ENCODE data around the gene FBXL19. TPM values are rescaled to one million over a fixed set of nuclear protein-coding genes. Genes with fewer than 3 reads are reported as not detected.
A peak's percentile ranks its signal among the peaks of the same experiment; 100 is the strongest.

The FBXL19 gene
- total and polyA plus RNA-seq, 2 of the 13 experiments (the other 11 are each of a cell fraction or from before 2014, with no cell fraction given) = 6.0 to 13.7 TPM

DNA sequence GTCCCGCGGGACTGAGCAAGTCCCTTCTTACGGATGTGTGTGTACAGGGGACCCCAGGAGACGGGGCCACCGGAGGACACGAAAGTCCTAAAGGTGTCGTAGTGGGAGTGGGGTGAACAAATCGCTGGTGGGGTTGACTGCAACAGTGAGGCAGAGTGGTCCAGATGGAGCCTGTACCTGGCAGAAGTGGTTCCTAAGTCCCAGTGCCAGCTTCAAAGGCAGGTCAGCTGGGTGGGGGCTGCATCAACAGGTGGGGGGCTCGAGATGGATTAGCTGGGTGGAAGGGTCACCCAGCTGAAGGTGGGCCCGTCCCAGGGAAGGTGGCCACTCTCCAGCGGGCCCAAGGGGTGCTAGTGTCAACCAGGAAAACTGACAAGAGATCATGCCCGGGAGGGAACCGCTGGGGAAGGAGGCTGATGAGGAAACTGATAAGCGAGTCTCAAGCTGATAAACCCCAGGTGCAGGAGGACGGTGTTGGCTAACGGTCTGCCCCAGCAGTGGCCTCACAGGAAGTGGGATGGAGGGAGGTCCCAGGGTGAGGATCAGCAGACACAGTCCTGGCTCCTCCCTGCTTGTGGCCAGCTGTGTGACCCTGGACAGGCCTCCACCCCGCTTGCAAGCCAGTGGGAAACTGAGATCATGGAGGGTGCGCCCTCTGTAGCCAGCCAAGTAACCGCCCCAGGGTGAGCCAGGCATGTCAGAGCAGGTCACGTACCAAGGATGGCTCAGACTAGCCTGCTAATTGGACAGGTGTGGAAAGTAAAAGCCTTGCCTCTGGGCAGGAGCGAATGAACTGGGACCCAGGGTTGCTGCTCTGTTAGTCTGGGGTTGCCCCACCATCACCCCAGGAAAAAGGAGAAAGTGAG lies 26.5 kb downstream of the FBXL19 start (continued):
- TF ChIP-seq, protein P1, sequence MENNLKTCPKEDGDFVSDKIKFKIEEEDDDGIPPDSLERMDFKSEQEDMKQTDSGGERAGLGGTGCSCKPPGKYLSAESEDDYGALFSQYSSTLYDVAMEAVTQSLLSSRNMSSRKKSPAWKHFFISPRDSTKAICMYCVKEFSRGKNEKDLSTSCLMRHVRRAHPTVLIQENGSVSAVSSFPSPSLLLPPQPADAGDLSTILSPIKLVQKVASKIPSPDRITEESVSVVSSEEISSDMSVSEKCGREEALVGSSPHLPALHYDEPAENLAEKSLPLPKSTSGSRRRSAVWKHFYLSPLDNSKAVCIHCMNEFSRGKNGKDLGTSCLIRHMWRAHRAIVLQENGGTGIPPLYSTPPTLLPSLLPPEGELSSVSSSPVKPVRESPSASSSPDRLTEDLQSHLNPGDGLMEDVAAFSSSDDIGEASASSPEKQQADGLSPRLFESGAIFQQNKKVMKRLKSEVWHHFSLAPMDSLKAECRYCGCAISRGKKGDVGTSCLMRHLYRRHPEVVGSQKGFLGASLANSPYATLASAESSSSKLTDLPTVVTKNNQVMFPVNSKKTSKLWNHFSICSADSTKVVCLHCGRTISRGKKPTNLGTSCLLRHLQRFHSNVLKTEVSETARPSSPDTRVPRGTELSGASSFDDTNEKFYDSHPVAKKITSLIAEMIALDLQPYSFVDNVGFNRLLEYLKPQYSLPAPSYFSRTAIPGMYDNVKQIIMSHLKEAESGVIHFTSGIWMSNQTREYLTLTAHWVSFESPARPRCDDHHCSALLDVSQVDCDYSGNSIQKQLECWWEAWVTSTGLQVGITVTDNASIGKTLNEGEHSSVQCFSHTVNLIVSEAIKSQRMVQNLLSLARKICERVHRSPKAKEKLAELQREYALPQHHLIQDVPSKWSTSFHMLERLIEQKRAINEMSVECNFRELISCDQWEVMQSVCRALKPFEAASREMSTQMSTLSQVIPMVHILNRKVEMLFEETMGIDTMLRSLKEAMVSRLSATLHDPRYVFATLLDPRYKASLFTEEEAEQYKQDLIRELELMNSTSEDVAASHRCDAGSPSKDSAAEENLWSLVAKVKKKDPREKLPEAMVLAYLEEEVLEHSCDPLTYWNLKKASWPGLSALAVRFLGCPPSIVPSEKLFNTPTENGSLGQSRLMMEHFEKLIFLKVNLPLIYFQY (CRISPR knock-in tag; IDR thresholded peaks at IDR 0.05; ENCODE audit: borderline replicate concordance) = peak; percentile 72
- TF ChIP-seq, protein P2, sequence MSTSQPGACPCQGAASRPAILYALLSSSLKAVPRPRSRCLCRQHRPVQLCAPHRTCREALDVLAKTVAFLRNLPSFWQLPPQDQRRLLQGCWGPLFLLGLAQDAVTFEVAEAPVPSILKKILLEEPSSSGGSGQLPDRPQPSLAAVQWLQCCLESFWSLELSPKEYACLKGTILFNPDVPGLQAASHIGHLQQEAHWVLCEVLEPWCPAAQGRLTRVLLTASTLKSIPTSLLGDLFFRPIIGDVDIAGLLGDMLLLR (CRISPR knock-in tag; IDR thresholded peaks at IDR 0.05) = peak; percentile 19; the same call in 1 of the 2 replicates
- TF ChIP-seq RFXAP (CRISPR knock-in tag; IDR thresholded peaks at IDR 0.05; ENCODE audit: borderline replicate concordance) (peak; percentile 77; the same call in 1 of the 2 replicates), REPIN1 (CRISPR knock-in tag; IDR thresholded peaks at IDR 0.05; ENCODE audit: borderline replicate concordance, low read depth) (peak; percentile 90), ZNF292 (CRISPR knock-in tag; IDR thresholded peaks at IDR 0.05; ENCODE audit: borderline replicate concordance, low read depth) (peak; percentile 89), POLR2AphosphoS5 (IDR thresholded peaks at IDR 0.05; ENCODE audit: low read depth, low read length) (peak; percentile 99), ZNF33B (CRISPR knock-in tag; IDR thresholded peaks at IDR 0.05) (0 out of 2 replicates have a peak, but pooled peaks have one; percentile 4), KAT2B (IDR thresholded peaks at IDR 0.05; ENCODE audit: borderline replicate concordance, low read depth, low read length) (no peak), NFKB2 (CRISPR knock-in tag; IDR thresholded peaks at IDR 0.05; ENCODE audit: borderline replicate concordance) (peak; percentile 61; the same call in 1 of the 2 replicates), MIER2 (CRISPR knock-in tag; IDR thresholded peaks at IDR 0.05) (peak; percentile 65), SSRP1 (CRISPR knock-in tag; IDR thresholded peaks at IDR 0.05) (0 out of 2 replicates have a peak, but pooled peaks have one; percentile 87), ZNF839 (CRISPR knock-in tag; IDR thresholded peaks at IDR 0.05; ENCODE audit: borderline replicate concordance) (no peak), ZNF567 (CRISPR knock-in tag; IDR thresholded peaks at IDR 0.05; ENCODE audit: borderline replicate concordance) (peak; percentile 42; the same call in 1 of the 2 replicates), ZNF205 (CRISPR knock-in tag; IDR thresholded peaks at IDR 0.05) (peak; percentile 85; the same call in 1 of the 2 replicates), NR2F1 (CRISPR knock-in tag; IDR thresholded peaks at IDR 0.05) (no peak; a peak in 2 of 4 replicates), BORCS8-MEF2B (CRISPR knock-in tag; IDR thresholded peaks at IDR 0.05) (peak; percentile 87), BRCA1 (CRISPR knock-in tag; IDR thresholded peaks at IDR 0.05) (0 out of 2 replicates have a peak, but pooled peaks have one; percentile 38), ZNF792 (CRISPR knock-in tag; IDR thresholded peaks at IDR 0.05) (peak; percentile 99), ZNF737 (CRISPR knock-in tag; IDR thresholded peaks at IDR 0.05; ENCODE audit: borderline replicate concordance) (peak; percentile 26; the same call in 1 of the 2 replicates), ZNF468 (CRISPR knock-in tag; IDR thresholded peaks at IDR 0.05) (no peak; the same call in 1 of the 2 replicates)
- TF ChIP-seq, protein P3, sequence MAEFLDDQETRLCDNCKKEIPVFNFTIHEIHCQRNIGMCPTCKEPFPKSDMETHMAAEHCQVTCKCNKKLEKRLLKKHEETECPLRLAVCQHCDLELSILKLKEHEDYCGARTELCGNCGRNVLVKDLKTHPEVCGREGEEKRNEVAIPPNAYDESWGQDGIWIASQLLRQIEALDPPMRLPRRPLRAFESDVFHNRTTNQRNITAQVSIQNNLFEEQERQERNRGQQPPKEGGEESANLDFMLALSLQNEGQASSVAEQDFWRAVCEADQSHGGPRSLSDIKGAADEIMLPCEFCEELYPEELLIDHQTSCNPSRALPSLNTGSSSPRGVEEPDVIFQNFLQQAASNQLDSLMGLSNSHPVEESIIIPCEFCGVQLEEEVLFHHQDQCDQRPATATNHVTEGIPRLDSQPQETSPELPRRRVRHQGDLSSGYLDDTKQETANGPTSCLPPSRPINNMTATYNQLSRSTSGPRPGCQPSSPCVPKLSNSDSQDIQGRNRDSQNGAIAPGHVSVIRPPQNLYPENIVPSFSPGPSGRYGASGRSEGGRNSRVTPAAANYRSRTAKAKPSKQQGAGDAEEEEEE (CRISPR knock-in tag; IDR thresholded peaks at IDR 0.05; ENCODE audit: borderline replicate concordance) = 0 out of 2 replicates have a peak, but pooled peaks have one; percentile 54
- TF ChIP-seq, protein P4, sequence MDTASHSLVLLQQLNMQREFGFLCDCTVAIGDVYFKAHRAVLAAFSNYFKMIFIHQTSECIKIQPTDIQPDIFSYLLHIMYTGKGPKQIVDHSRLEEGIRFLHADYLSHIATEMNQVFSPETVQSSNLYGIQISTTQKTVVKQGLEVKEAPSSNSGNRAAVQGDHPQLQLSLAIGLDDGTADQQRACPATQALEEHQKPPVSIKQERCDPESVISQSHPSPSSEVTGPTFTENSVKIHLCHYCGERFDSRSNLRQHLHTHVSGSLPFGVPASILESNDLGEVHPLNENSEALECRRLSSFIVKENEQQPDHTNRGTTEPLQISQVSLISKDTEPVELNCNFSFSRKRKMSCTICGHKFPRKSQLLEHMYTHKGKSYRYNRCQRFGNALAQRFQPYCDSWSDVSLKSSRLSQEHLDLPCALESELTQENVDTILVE (CRISPR knock-in tag; IDR thresholded peaks at IDR 0.05) = peak; percentile 95

Measured in HepG2 (cell line).